HG03108 (cell line): ENCODE results near the gene CACNG3.
"Not testable (repeated sequence)": the region's sequence is repeated elsewhere in the genome, so short reads cannot be mapped to it uniquely, and the experiment has no call there.

Experiments used
- ATAC-seq: cut with Tn5 transposase; IDR thresholded peaks from one replicate; pipeline ENCODE4 v1.9.1; 2021; ENCODE audit warnings: moderate library complexity; ENCODE audit not compliant: unreplicated experiment

Gene CACNG3

DNA sequence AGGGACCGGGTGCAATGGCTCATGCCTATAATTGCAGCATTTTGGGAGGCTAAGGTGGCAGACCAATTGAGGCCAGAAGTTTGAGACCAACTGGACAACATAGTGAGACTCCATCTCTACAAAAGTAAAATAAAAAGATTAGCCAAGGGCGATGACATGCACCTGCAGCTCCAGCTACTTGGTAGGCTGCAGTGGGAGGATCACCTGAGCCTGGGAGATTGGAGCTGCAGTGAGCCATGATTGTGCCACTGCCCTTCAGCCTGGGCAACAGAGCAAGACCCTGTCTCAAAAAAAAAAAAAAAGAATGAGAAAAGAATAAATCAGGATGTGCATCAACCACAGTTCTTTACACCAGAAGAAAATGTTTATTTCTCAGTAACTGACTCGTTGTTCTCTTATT is 76.0 kb downstream of the CACNG3 start:
- no peak for ATAC-seq

DNA sequence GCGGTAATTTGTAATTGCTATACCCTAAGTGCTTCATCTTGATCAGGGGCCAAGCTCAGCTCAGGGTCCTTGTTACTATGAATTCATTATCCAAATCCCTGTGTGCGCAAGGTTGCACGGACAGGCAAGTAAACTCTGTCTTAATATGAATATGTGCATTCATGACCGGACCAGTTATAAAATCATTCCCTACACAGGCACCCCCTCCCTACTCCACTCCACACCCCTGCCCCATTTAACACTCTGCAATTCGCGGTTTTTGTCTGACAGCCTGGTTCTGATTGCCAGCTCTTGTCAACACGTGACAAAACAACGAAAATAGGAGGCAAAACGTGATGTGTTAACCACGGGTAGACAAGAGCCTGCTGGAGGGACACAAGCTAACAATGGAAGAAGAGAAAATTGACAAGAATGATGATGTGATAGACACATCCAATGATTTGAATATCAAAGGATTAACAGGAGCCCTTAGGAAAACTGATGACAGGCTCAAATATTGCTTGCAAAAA is 76.5 kb downstream of the CACNG3 start:
- ATAC-seq: no peak

DNA sequence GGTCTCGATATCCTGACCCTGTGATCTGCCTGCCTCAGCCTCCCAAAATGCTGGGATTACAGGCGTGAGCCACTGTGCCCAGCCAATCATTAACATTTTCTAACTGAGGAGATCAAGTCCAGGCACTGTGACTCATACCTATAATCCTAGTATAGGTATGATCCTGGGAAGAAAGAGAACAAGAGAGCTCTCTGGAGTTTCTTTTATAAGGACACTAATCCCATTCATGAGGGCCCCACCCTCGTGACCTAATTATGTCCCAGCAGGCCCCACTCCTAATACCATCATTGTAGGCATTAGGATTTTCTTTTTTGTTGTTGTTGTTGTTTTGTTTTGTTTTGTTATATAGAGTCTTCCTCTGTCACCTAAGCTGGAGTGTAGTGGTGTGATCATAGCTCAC is 80.4 kb downstream of the CACNG3 start:
- ATAC-seq: no peak

DNA sequence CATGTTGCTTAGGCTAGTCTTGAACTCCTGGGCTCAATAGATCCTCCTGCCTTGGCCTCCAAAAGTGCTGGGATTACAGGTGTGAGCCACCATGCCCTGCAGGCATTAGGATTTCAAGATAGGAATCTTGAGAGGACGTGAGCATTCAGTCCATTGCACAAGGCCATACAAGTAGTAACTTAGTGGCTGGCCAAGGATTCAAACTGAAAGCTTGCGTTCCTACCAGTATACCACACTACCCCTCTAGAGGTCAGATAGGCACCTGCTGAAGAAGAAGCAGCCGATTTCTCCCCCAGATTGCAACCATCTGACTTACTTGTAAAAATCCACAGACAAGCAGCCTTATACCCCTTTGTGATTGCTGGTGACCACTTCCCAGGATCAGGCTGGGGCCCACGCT is 80.9 kb downstream of the CACNG3 start:
- no peak for ATAC-seq

DNA sequence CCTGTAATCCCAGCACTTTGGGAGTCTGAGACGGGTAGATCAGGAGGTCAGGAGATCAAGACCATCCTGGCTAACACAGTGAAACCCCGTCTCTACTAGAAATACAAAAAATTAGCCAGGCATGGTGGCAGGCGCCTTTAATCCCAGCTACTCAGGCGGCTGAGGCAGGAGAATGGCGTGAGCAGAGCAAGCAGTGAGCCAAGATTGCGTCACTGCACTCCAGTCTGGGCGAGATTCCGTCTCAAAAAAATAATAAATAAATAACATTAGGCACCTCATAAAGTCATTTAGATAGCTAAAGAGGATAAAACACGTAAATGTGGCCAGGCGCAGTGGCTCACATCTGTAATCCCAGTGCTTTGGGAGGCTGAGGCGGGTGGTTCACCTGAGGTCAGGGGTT is 87.7 kb downstream of the CACNG3 start:
- not testable (repeated sequence) for ATAC-seq

DNA sequence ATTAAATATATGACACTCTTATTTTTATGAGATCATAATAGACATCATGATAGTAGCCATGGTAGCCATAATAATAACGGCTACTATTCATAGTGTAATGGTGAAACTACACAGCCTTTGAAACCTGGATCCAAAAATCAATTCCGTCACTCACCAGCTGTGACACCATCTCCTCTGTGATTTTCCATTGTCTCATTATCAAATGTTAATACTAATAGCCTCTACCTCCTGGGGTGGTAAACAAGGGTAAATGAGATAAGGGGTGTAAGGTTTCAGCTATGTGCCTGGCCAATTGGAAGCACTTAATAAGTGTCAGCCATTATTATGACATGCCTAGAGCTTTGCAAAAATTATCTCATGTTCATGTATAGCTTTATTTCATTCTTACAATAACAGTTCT is 88.6 kb downstream of the CACNG3 start:
- ATAC-seq: no peak

DNA sequence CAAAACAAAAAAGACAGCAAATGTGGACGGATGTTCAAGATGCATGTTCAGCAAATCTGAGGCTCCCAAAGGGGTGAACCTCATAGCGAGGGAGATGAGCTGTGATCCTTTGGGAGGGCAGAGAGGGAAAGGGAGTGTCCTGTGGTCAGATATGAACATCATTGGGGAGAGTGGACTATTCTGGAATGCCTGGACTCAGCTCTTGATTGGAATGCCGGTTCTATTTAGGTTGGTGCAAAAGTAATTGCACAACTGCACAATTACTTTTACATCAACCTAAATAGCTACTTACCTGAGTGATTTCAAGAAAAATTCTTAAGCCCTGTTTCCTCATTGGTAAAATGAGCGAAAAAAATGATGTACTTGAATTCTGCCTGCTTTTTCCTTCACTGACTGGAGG is 89.6 kb downstream of the CACNG3 start:
- ATAC-seq: no peak

DNA sequence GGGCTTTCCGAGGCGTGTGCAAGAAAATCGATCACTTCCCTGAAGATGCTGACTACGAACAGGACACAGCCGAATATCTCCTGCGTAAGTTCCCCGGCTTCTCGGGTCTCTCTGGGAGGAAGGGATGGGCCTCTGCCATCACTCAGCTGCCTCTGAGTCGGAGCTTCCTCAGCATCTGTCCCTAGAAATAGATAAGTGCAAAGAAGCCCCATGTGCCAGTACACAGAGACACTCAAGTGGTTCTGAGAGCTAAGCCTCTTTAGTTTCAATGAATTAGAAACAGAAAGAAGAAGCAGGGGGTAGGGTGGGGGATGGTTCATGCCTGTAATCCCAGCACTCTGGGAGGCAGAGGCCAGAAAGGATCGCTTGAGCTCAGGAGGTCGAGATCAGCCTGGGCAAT is 90.6 kb downstream of the CACNG3 start:
- no peak for ATAC-seq

DNA sequence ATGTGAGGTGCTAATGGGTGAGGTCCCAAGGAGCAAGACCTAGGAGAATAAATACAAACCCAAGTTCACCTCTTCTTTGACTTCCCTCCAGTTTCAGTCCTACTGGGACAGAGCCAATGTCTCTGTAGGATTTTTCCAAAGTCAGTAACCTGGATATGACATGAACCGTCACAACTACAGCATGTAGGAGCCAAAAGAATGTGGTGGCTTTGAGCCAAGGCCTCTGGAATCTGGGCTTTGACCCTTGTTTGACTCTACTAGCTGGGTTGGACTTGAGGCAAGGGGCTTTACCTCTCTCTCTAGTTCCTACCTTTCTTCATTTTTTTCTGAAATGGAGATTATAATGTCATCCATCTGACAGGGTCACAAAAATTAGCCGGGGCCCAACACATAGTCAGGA is 91.4 kb downstream of the CACNG3 start:
- no peak for ATAC-seq

DNA sequence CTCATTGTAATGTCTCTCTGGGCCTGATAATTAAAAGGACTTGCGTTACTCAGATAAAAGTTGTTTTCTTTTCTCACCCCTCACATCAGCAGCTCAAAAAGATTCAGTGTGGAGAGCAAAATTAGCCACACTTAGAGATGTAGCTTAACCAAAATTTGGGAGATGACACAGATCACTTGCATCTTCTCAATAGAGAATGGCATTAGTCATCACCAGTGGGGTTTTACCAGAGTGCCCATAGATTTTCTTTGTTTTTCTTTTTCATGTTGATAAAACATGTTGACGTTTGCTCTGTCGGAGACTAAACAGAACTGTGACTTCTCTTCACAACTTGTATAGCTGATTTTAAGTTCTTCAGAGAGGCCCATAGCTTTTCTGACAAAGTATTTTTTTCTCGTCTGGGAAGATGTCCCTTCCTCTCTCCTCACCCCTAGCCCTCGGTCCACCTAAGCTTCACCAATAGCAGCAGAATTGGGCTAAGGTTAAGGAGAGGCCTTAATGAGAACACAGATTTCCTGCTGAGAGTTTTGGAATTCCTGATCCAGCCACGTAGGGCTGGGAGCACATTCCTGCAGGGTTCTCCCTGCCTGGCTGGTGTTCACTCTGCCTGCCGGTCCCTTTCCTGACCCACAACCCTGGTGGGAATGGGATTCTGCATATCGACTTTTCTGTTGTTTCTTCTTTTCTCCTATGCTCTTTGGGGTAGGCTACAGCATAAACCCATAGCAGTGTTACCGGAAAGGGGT is 92.6 kb downstream of the CACNG3 start:
- ATAC-seq: no peak

DNA sequence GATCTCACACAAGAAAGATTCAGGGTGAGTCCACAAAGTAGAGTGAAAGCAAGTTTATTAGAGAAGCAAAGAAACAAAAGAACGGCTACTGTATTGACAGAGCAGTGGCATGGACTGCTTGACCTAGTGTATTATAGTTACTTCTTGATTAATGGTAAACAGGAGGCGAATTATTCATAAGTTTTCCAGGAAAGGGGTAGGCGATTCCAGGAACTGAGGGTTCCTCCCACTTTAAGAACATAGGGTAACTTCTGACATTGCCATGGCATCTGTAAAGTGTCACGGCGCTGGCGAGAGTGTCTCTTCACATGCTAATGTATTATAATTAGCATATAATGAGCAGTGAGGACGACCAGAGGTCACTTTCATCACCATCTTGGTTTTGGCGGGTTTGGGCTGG is 93.2 kb downstream of the CACNG3 start:
- ATAC-seq: no peak

DNA sequence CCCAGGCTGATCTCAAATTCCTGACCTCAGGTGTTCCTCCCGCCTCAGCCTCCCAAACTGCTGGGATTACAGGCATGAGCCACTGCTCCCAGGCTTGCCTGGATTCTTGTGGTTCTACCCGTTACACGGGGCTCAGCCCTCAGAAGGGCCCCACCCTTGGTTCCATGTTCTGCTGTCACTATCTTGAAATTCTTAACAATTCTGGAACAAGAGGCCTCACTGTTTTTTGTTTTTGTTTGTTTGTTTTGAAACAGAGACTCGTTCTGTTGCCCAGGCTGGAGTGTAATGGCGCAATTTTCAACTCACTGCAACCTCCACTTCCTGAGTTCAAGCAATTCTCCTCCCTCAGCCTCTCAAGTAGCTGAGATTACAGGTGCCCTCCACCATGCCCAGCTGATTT is 96.6 kb downstream of the CACNG3 start:
- no peak for ATAC-seq

DNA sequence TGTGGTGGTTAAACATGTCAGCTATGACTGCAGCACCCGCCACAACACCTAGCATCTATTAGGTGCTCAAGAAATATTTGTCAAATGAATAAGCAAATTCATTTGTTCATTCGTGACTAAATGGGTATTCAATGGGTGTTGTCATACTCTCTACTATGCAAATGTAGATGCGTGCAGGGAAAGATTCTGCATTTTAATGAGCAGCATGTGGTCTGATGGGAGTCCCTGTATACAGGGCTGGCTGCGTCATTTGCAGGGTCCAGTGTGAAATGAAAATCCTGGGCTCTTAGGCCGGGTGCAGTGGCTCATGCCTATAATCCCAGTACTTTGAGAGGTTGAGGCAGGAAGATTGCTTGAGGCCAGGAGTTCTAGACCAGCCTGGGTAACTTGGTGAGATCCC is 97.5 kb downstream of the CACNG3 start:
- no peak for ATAC-seq

DNA sequence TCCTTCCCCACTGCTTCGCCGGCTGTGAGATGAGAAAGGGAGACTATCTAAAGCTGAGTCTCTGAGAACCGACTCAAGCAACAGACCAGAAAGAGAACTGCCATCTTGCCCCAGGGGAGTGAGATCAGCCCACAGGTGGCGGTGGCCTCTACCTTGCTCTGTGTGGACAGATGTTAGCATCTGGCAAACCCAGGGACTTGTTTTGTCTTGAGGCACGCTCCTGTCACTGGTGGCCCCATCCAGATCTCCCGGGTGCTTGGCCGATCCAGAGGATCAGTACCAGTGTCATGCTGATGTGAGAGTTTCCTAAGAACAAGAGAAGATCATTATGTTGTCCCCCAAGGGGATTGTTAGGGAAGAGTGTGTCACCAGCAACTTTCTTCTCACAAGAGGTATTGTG is 101.4 kb downstream of the CACNG3 start:
- no peak for ATAC-seq

DNA sequence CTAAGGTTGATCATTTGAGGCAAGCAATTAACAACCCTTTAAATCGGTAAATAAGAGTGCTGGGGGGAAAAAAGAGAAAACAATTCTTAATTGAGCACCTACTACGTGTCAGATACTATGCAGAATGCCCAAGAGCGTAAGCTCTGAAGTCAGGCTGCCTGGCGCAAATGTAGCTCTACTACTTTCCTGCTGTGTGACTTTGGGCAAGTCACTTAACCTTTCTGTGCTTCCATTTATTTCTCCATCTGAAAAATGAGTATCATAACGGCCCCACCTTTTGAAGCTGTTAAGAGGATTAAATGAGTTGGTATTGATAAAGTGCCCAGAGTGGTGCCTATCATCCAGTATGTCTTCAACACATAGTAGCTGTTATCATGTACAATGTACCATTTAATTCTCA is 102.0 kb downstream of the CACNG3 start:
- no peak for ATAC-seq

DNA sequence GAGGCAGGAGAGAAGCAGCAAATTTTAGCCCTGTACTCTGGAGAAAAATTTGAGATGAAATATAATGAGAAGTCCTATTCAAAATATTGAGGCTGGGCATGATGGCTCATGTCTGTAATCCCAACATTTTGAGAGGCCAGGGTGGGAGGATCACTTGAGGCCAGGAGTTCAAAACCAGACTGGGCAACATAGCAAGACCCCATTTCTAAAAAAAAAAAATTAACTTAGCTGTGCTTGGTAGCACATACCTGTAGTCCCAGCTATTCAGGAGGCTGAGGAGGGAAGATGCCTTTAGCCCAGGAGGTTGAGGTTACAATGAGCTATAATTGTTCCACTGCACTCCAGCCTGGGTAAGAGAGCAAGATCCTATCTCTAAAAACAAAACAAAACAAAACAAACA is 103.4 kb downstream of the CACNG3 start:
- no peak for ATAC-seq

DNA sequence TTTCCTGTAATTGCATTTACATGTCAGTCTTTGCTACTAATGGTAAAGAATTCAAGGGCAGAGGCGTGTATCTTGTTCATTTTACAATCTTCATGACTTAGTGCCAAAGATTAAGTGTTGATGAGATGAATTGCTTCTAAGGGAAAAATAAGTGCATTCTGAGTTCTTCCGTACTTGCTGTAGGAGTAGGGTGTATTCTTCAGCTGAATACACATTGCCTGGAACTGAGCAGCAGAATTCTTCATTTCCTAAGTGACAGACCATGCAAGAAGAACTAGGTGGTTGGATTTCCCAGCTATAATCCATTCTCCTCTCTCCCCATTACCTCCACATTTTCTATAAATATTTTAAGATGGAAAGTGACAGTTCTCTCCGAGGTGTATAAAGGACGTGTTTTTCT is 104.8 kb downstream of the CACNG3 start:
- no peak for ATAC-seq

DNA sequence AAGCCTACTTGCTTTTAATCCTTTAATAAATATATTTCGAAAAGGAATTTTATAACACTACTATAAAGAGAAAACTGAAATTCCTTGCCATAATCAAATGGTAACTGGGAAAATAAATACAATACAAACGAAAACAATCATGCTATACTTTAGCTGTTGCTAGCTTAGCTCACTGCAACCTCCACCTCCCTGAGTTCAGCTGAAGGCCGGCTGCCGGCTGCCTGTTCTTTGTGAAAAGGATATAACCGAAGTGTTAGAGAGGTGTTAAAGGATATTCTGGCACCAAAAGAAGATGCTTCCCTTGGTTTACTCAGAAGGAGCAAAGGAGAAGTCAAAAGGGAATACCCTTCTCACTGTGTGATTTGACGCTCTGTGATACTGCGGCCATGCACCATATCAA is 108.5 kb downstream of the CACNG3 start:
- ATAC-seq: no peak

DNA sequence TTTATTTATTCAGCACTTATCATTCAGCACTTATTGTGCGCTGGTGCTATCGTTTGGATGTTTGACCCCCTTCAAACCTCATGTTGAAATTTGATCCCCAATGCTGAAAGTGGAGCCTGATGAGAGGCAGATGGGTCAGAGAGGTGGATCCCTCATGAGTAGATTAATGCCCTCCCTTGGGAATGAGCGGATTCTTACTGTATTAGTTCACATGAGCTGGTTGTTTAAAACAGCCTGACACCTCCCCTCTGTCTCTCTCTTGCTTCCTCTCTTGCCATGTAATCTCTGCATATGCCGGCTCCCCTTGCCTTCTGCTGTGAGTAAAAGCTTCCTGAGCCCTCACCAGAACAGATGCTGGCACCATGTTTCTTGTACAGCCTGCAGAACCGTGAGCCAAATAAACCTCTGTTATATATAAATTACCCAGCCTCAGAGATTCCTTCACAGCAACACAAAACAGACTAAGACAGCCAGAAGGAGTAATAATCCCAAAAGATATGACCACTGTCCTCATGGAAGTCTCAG is 111.1 kb downstream of the CACNG3 start:
- ATAC-seq: no peak

DNA sequence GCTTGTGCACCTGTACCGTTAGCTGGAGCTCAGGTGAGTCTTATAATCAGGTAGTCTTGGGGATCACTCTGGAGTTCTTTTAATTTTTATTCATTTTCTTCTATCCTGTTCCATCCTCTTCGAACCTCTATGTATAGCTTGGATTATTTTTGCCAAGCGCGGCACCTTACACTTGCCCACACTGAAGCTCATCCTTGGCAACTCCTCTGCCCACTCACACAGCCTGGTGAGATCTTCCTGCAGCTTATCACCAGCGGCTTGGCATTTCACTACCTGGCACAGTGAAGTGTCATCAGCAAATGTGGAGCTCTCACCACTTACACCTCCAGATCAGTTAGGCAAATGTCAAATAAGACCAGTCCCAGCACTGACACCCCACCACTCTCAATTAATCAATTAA is 116.7 kb downstream of the CACNG3 start:
- no peak for ATAC-seq

DNA sequence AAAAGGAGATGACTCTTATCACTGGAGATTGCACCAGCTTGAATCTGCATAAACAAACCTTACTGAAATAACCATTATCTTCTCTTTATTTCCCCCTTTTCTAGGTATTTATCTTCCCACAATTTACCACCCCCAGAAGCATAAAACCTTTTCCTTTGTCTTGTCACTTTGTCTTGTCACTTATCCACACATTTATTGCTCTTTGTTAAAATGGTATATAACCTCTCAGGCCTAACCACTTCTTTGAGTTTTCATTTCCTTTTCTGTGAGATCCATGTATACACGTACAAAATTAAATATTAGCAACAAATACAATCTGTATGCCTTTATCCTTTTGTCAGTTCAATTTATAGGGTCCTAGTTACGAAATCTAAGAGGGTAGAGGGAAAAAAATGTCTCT is 122.9 kb downstream of the CACNG3 start:
- no peak for ATAC-seq

DNA sequence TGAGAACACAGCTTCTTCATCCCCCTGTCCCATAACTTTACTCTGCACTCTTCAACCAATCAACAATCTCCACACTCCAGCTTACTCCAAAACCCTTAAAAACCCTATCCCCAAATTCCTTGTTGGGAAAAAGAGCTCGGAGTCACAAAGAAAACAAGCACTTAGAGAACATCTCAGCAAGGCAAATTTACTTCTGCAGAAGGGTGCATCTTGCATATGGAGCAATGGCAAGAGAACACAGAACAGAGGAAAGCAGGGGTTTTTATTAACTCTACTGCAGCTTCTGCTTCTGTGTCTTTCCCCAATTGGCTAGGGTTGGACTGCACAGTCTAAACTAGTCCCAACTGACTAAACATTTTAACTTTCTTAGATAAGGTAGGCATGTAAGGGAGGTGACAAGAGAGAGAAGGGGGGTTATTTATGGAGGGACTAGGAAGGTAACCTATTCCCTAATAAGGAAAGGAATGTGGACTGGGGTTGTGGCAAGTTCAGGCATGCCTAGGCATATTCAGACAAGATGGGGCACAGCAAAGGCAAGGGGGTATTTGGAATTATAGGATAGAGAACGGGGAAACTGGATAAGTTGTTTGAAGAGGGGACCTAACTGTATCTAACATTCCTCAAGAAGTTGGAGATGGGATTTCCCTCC is 125.5 kb downstream of the CACNG3 start:
- no peak for ATAC-seq
